ENCODE results near the gene DNAJC5.
A peak's percentile ranks its signal among the peaks of the same experiment; 100 is the strongest.
"Not testable (repeated sequence)": the region's sequence is repeated elsewhere in the genome, so short reads cannot be mapped to it uniquely, and the experiment has no call there.

Gene DNAJC5

GRCh38 chr20:63861981-63862901 is 32.7 kb upstream of the DNAJC5 start:
- DNase-seq: no peak

GRCh38 chr20:63863021-63863797 is 31.7 kb upstream of the DNAJC5 start:
- no peak for DNase-seq

- DNase-seq: peak; percentile 31
Observed at GRCh38 chr20:63863798-63864544, 31.0 kb upstream of the DNAJC5 start.

GRCh38 chr20:63864545-63864977 is 30.4 kb upstream of the DNAJC5 start:
- DNase-seq: no peak

GRCh38 chr20:63864978-63865640 is 29.8 kb upstream of the DNAJC5 start, which contains the start of gene TPD52L2:
TPD52L2 (plus strand) TSS chr20:63865270; CDS start chr20:63865366, 96 bp downstream.
- peak; percentile 94 for DNase-seq

GRCh38 chr20:63867042-63867441 is 27.9 kb upstream of the DNAJC5 start:
- not testable (repeated sequence) for DNase-seq

- DNase-seq: no peak
Observed at GRCh38 chr20:63868264-63868663, 26.7 kb upstream of the DNAJC5 start.

GRCh38 chr20:63873477-63873971 is 21.4 kb upstream of the DNAJC5 start:
- DNase-seq: no peak

GRCh38 chr20:63874241-63874640 is 20.7 kb upstream of the DNAJC5 start:
- not testable (repeated sequence) for DNase-seq

- DNase-seq: no peak
Observed at GRCh38 chr20:63876489-63877036, 18.4 kb upstream of the DNAJC5 start.

GRCh38 chr20:63877755-63878470 is 17.0 kb upstream of the DNAJC5 start:
- no peak for DNase-seq

- DNase-seq: no peak
Observed at GRCh38 chr20:63878899-63879663, 15.8 kb upstream of the DNAJC5 start.

GRCh38 chr20:63880901-63881300 is 14.0 kb upstream of the DNAJC5 start:
- not testable (repeated sequence) for DNase-seq

- no peak for DNase-seq
Observed at GRCh38 chr20:63881451-63882226, 13.3 kb upstream of the DNAJC5 start.

GRCh38 chr20:63882257-63883200 is 12.4 kb upstream of the DNAJC5 start:
- DNase-seq: no peak

GRCh38 chr20:63883201-63883593 is 11.7 kb upstream of the DNAJC5 start:
- DNase-seq: no peak

- DNase-seq: no peak
Observed at GRCh38 chr20:63884506-63885263, 10.2 kb upstream of the DNAJC5 start.

Measured in NCI-H748 treated with DMSO at 0.1 percent for 48 hours (cell line).